CD4-positive, alpha-beta memory T cell (primary cell): ENCODE measurements around the gene CCDC88B. TPM values are rescaled to one million over a fixed set of nuclear protein-coding genes. Genes with fewer than 3 reads are reported as not detected.

Source experiments
- CTCF ChIA-PET: fragments of 350-600 bp; sonication (Branson Sonifier 250); formaldehyde crosslinking; loops from one replicate; lab custom pipeline; 2021; ENCODE audit warnings: inconsistent platforms; ENCODE audit not compliant: partially characterized antibody; lab: Charles Lee
- POLR2A ChIA-PET: fragments of 350-600 bp; sonication (Branson Sonifier 250); formaldehyde crosslinking; loops from one replicate; lab custom pipeline; 2021; ENCODE audit not compliant: partially characterized antibody; lab: Charles Lee
- DNase-seq, 5 donors: peaks; one replicate each; pipeline versions ENCODE4 v3.0.0 to v3.0.0-alpha.2; 2020 to 2022; ENCODE audit warnings: mixed read lengths in 1 of 5
- H3K27ac ChIP-seq: one replicate; pipeline ENCODE4 v1.7.0; 2013; ENCODE audit warnings: low read depth, low read length
- H3K27me3 ChIP-seq: 2 replicates; pipeline ENCODE4 v1.7.0; 2013; ENCODE audit warnings: mild to moderate bottlenecking, low read length, moderate library complexity; ENCODE audit not compliant: insufficient read depth
- H3K36me3 ChIP-seq: 2 replicates; pipeline ENCODE4 v1.7.0; 2013; ENCODE audit warnings: mild to moderate bottlenecking, low read length, moderate library complexity; ENCODE audit not compliant: insufficient read depth
- H3K4me1 ChIP-seq: 2 replicates; pipeline ENCODE4 v1.7.0; 2013; ENCODE audit warnings: mild to moderate bottlenecking, low read length, moderate library complexity; ENCODE audit not compliant: insufficient read depth
- H3K4me3 ChIP-seq, 2 donors: one replicate each; pipeline ENCODE4 v1.7.0; 2013; ENCODE audit warnings: low read length in 2 of 2, mild to moderate bottlenecking in 1 of 2
- H3K9me3 ChIP-seq, 2 donors: one replicate each; pipeline ENCODE4 v1.7.0; 2013; ENCODE audit warnings: low read length in 2 of 2, control low read depth in 1 of 2; ENCODE audit not compliant: control insufficient read depth in 1 of 2
- H3K27ac Mint-ChIP-seq, 7 donors: one replicate each; pipeline ENCODE4 v1.8.0; 2020 to 2021; ENCODE audit warnings: mixed read lengths in 7 of 7, mild to moderate bottlenecking in 6 of 7, inconsistent platforms in 3 of 7, moderate library complexity in 3 of 7
- H3K27me3 Mint-ChIP-seq, 2 donors: one replicate each; pipeline ENCODE4 v1.8.0; 2020 to 2021; ENCODE audit warnings: mixed read lengths in 2 of 2
- H3K36me3 Mint-ChIP-seq, 2 donors: one replicate each; pipeline ENCODE4 v1.8.0; 2020 to 2021; ENCODE audit warnings: mixed read lengths in 2 of 2, inconsistent platforms in 1 of 2, mild to moderate bottlenecking in 1 of 2
- H3K4me1 Mint-ChIP-seq, 4 donors: one replicate each; pipeline ENCODE4 v1.8.0; 2020 to 2021; ENCODE audit warnings: mixed read lengths in 4 of 4, mild to moderate bottlenecking in 1 of 4
- H3K4me3 Mint-ChIP-seq, 8 donors: one replicate each; pipeline ENCODE4 v1.8.0; 2020 to 2021; ENCODE audit warnings: mixed read lengths in 8 of 8, mild to moderate bottlenecking in 7 of 8, moderate library complexity in 6 of 8, inconsistent platforms in 3 of 8
- H3K9me3 Mint-ChIP-seq, 8 donors: one replicate each; pipeline ENCODE4 v1.8.0; 2020 to 2021; ENCODE audit warnings: mixed read lengths in 8 of 8, mild to moderate bottlenecking in 5 of 8, inconsistent platforms in 3 of 8, moderate library complexity in 1 of 8
- intact Hi-C: fragments of 100-400 bp; cut with micrococcal nuclease; formaldehyde crosslinking; loops from one replicate; pipeline ENCODE4 v1.15.1; 2023
- polyA plus RNA-seq, 2 donors: library from polyadenylated mRNA; unstranded; fragments of 300-500 nt; fragmentation: Illumina TruSeq; gene quantifications; one replicate each; pipeline ENCODE4 v1.2.3, GENCODE V29; 2021
- total RNA-seq, 2 experiments: library from RNA; stranded (reverse); gene quantifications; one replicate each; pipeline ENCODE4 v1.2.3, GENCODE V29; 2021

CCDC88B gene
- total and polyA plus RNA-seq, 4 experiments from 2014 or later = 6.8 to 73.0 (median 53.9) TPM

GRCh38 chr11:64390558-64390957 lies 50.6 kb downstream of the CCDC88B start:
- H3K27ac Mint-ChIP-seq = peak overlapping the region in 1 of 7 donors; percentile 46
- peaks cover 4 to 47% (median 15%) of the 10 kb centered on the region in 4 donors for H3K4me1 Mint-ChIP-seq
- intact Hi-C loops = no loop called here
- Histone ChIP-seq H3K36me3 (no peaks in the 10 kb centered on the region), H3K9me3 (no peaks in the 10 kb centered on the region), H3K4me3 (no peak overlapping the region), H3K27ac (no peak overlapping the region), H3K27me3 (no peaks in the 10 kb centered on the region), H3K4me1 (peaks cover 20% of the 10 kb centered on the region)
- DNase-seq = no peak
- peaks cover 3% of the 10 kb centered on the region in 2 donors for H3K27me3 Mint-ChIP-seq
- peak overlapping the region in 4 of 8 donors; percentile 36 to 67 (median 53) for H3K4me3 Mint-ChIP-seq
- ChIA-PET POLR2A (no interaction called here), CTCF (interaction anchor here (1.0 to 1.7 kb wide), 2 partner anchors 30 to 73 kb away, joined by 4 read pairs; partner anchors contain the start of genes PRDX5 and TRMT112)
- no peaks in the 10 kb centered on the region for H3K36me3 Mint-ChIP-seq
- H3K9me3 Mint-ChIP-seq = peaks cover 0 to 3% (median 0%) of the 10 kb centered on the region in 8 donors

GRCh38 chr11:64391839-64392238 lies 51.8 kb downstream of the CCDC88B start:
- Histone ChIP-seq H3K27me3 (no peaks in the 10 kb centered on the region), H3K36me3 (no peaks in the 10 kb centered on the region), H3K4me1 (peaks cover 15% of the 10 kb centered on the region), H3K4me3 (no peak overlapping the region), H3K27ac (no peak overlapping the region), H3K9me3 (no peaks in the 10 kb centered on the region)
- Mint-ChIP-seq H3K27me3 (peaks cover 3 to 4% of the 10 kb centered on the region in 2 donors), H3K9me3 (peaks cover 0 to 3% (median 0%) of the 10 kb centered on the region in 8 donors), H3K36me3 (no peaks in the 10 kb centered on the region), H3K4me1 (peaks cover 2 to 39% (median 10%) of the 10 kb centered on the region in 4 donors), H3K4me3 (peak overlapping the region in 3 of 8 donors; percentile 1 to 35 (median 22)), H3K27ac (no peak overlapping the region)
- intact Hi-C loops = no loop called here
- DNase-seq = no peak
- ChIA-PET CTCF (interaction anchor here (1.8 kb wide), 1 partner anchor 58 kb away, joined by 4 read pairs; no protein-coding TSS in a partner anchor), POLR2A (no interaction called here)

GRCh38 chr11:64395545-64396078 lies 55.6 kb downstream of the CCDC88B start:
- Mint-ChIP-seq H3K4me1 (peaks cover 0 to 24% (median 5%) of the 10 kb centered on the region in 4 donors), H3K27me3 (peaks cover 7 to 10% of the 10 kb centered on the region in 2 donors), H3K27ac (no peak overlapping the region), H3K4me3 (no peak overlapping the region), H3K9me3 (peaks cover 0 to 1% (median 0%) of the 10 kb centered on the region in 8 donors), H3K36me3 (no peaks in the 10 kb centered on the region)
- Histone ChIP-seq H3K36me3 (no peaks in the 10 kb centered on the region), H3K27me3 (no peaks in the 10 kb centered on the region), H3K9me3 (no peaks in the 10 kb centered on the region), H3K27ac (no peak overlapping the region), H3K4me1 (peaks cover 12% of the 10 kb centered on the region), H3K4me3 (no peak overlapping the region)
- POLR2A ChIA-PET = no interaction called here
- intact Hi-C loops = no loop called here
- CTCF ChIA-PET = interaction anchor here (0.7 to 1.4 kb wide), 2 partner anchors 8 to 54 kb away, joined by 4 to 5 read pairs; no protein-coding TSS in a partner anchor
- no peak for DNase-seq

GRCh38 chr11:64396079-64396591 lies 56.1 kb downstream of the CCDC88B start:
- Mint-ChIP-seq H3K27ac (no peak overlapping the region), H3K4me3 (no peak overlapping the region)
- H3K4me1 ChIP-seq = peaks cover 8% of the 10 kb centered on the region

GRCh38 chr11:64400102-64400501 lies 60.1 kb downstream of the CCDC88B start:
- H3K9me3 Mint-ChIP-seq = no peaks in the 10 kb centered on the region
- Histone ChIP-seq H3K27me3 (no peaks in the 10 kb centered on the region), H3K36me3 (no peaks in the 10 kb centered on the region), H3K4me1 (no peaks in the 10 kb centered on the region), H3K9me3 (no peaks in the 10 kb centered on the region), H3K27ac (no peak overlapping the region), H3K4me3 (no peak overlapping the region)
- peaks cover 0 to 4% (median 0%) of the 10 kb centered on the region in 4 donors for H3K4me1 Mint-ChIP-seq
- H3K36me3 Mint-ChIP-seq = no peaks in the 10 kb centered on the region
- POLR2A ChIA-PET = no interaction called here
- intact Hi-C loops = no loop called here
- CTCF ChIA-PET = no interaction called here
- no peak overlapping the region for H3K27ac Mint-ChIP-seq
- DNase-seq = no peak
- peaks cover 16 to 19% of the 10 kb centered on the region in 2 donors for H3K27me3 Mint-ChIP-seq
- H3K4me3 Mint-ChIP-seq = no peak overlapping the region

More at GRCh38 chr11:64396079-64396591, 56.1 kb downstream of the CCDC88B start:
- DNase-seq = no peak
- POLR2A ChIA-PET = no interaction called here
- Histone ChIP-seq H3K27ac (no peak overlapping the region), H3K4me3 (no peak overlapping the region), H3K9me3 (no peaks in the 10 kb centered on the region), H3K36me3 (no peaks in the 10 kb centered on the region), H3K27me3 (no peaks in the 10 kb centered on the region)
- CTCF ChIA-PET = interaction anchor here (0.7 to 1.4 kb wide), 2 partner anchors 9 to 53 kb away, joined by 4 to 5 read pairs; no protein-coding TSS in a partner anchor
- no peaks in the 10 kb centered on the region for H3K36me3 Mint-ChIP-seq
- H3K9me3 Mint-ChIP-seq = peaks cover 0 to 1% (median 0%) of the 10 kb centered on the region in 8 donors
- intact Hi-C loops = no loop called here
- H3K27me3 Mint-ChIP-seq = peaks cover 7 to 10% of the 10 kb centered on the region in 2 donors
- peaks cover 0 to 20% (median 3%) of the 10 kb centered on the region in 4 donors for H3K4me1 Mint-ChIP-seq

GRCh38 chr11:64400667-64401066 lies 60.7 kb downstream of the CCDC88B start:
- no peak overlapping the region for H3K27ac Mint-ChIP-seq
- H3K27me3 Mint-ChIP-seq = peaks cover 13 to 16% of the 10 kb centered on the region in 2 donors
- Histone ChIP-seq H3K27ac (no peak overlapping the region), H3K27me3 (no peaks in the 10 kb centered on the region), H3K36me3 (no peaks in the 10 kb centered on the region), H3K4me3 (no peak overlapping the region), H3K4me1 (no peaks in the 10 kb centered on the region), H3K9me3 (no peaks in the 10 kb centered on the region)
- no peak for DNase-seq
- intact Hi-C loops = no loop called here
- ChIA-PET CTCF (no interaction called here), POLR2A (no interaction called here)
- peaks cover 0 to under 1% (median 0%) of the 10 kb centered on the region in 4 donors for H3K4me1 Mint-ChIP-seq
- no peak overlapping the region for H3K4me3 Mint-ChIP-seq
- no peaks in the 10 kb centered on the region for H3K9me3 Mint-ChIP-seq
- H3K36me3 Mint-ChIP-seq = no peaks in the 10 kb centered on the region

- H3K9me3 ChIP-seq = no peaks in the 10 kb centered on the region
- POLR2A ChIA-PET = no interaction called here
- no peak overlapping the region for H3K27ac ChIP-seq
- H3K36me3 ChIP-seq = no peaks in the 10 kb centered on the region
- DNase-seq = no peak
- no peaks in the 10 kb centered on the region for H3K4me1 Mint-ChIP-seq
- intact Hi-C loops = no loop called here
- peaks cover 13 to 16% of the 10 kb centered on the region in 2 donors for H3K27me3 Mint-ChIP-seq
- H3K4me3 ChIP-seq = no peak overlapping the region
- H3K4me1 ChIP-seq = no peaks in the 10 kb centered on the region
- CTCF ChIA-PET = no interaction called here
- H3K4me3 Mint-ChIP-seq = no peak overlapping the region
- H3K27ac Mint-ChIP-seq = no peak overlapping the region
- H3K9me3 Mint-ChIP-seq = no peaks in the 10 kb centered on the region
- H3K27me3 ChIP-seq = no peaks in the 10 kb centered on the region
- no peaks in the 10 kb centered on the region for H3K36me3 Mint-ChIP-seq
Measured at GRCh38 chr11:64401775-64402174, 61.8 kb downstream of the CCDC88B start.
